GM18526 (cell line): Measurements from ENCODE around the gene MBL2.

Experiments
- POLR2A ChIP-seq: IDR thresholded peaks from 3 replicates; pipeline ENCODE4 v1.6.1; 2011; ENCODE audit not compliant: insufficient read length; ENCODE audit errors: extremely low read depth

The MBL2 gene

GRCh38 chr10:52755297-52756062, 17.1 kb downstream of the MBL2 start:
- TF ChIP-seq POLR2A: no peak

DNA sequence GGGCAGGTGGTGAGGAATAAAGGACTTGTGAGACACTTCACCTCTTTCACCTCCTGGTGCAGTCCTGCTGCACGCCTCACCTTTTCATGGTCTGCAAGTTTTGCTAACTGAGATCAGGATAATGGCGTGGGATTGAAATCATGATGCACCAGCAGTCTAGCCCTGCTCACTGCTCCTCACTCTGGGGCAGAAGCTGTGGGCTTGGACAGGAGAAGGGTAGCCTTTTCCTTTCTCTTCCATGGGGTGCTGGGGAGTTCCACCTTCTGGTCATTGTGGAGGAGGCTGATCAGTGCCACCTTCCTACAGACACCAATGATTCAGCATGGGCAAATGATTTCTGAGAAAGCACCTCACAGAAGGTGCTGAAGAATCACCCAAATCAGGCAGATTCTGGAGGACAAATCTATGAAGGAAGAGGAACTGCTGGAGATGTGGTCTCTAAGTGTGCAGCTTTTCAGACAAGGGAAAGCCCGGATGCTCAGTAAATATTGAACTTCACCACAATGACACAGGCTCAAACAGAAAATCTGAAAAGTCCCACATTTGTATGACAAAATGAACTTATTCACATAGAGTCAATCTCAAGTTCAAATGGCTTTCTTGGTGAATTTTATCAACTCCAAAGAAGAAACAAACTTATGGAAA, 19.7 kb downstream of the MBL2 start:
- TF ChIP-seq POLR2A: no peak

DNA sequence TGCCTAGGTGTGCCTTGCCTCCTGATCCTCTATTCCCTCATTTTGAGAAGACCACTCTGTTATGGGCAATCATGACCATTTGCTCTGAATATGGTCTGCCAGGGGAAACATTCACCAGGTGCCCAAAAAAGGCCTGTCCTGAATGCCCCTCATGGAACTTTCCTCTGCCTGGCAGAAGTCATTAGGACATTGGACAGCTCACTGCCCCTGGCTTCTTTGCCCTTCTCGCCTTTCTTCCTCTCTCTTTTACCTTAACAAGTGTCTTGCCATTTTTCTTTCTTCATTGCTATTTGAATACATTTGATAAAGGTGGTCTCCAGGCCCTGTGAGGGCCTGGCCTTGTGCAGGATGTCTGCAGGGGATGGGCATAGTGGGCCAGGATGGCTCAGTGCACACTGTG, 20.3 kb downstream of the MBL2 start:
- TF ChIP-seq POLR2A: no peak

GRCh38 chr10:52751337-52751736, 21.2 kb downstream of the MBL2 start:
- no peak for TF ChIP-seq POLR2A

GRCh38 chr10:52750629-52751028, 22.0 kb downstream of the MBL2 start:
- TF ChIP-seq POLR2A: no peak

GRCh38 chr10:52747694-52748093, 24.9 kb downstream of the MBL2 start:
- no peak for TF ChIP-seq POLR2A

DNA sequence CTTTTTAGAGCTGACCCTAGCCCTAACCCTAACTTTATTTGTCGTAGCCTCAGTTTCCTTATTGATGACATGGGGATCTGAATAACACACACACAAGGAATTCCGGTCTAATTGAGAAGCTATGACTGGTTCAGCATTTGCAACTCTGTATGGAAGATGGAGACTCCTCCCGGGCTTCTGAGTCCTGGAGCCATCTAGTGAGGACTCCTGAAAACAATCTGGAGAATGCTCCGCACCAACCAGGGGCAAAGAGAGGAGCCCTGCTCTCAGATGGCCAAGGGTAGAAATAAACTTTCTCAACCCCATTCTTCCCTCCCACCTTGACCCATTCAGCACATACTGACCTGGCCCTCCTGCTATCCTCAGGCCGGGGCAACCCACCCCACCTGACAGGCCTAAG, 26.4 kb downstream of the MBL2 start:
- no peak for TF ChIP-seq POLR2A

GRCh38 chr10:52744057-52744805, 28.4 kb downstream of the MBL2 start:
- TF ChIP-seq POLR2A: no peak

- no peak for TF ChIP-seq POLR2A
Observed at GRCh38 chr10:52742731-52743130, 29.9 kb downstream of the MBL2 start.

- no peak for TF ChIP-seq POLR2A
Observed at GRCh38 chr10:52741851-52742250, 30.7 kb downstream of the MBL2 start.

- TF ChIP-seq POLR2A: no peak
Observed at GRCh38 chr10:52740913-52741675, 31.5 kb downstream of the MBL2 start.

DNA sequence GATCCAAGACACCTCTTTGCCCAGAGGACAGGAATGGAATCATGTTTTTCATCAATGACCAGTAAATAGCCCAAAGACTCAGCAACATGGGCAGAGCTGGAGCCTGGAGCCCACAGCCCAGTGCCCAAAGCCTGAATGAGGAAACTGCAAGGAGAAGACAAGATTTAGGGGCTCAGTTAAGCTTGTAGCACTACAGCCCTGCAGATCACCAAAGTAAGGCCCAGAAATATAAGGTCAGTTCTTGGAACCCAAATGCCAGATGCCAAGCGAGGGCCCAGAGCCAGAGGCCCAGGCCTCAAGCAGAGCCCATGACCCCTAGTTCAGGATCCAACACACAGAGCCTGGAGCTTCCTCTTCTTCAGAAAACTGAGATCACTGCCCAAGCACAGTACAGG, 32.4 kb downstream of the MBL2 start:
- no peak for TF ChIP-seq POLR2A

DNA sequence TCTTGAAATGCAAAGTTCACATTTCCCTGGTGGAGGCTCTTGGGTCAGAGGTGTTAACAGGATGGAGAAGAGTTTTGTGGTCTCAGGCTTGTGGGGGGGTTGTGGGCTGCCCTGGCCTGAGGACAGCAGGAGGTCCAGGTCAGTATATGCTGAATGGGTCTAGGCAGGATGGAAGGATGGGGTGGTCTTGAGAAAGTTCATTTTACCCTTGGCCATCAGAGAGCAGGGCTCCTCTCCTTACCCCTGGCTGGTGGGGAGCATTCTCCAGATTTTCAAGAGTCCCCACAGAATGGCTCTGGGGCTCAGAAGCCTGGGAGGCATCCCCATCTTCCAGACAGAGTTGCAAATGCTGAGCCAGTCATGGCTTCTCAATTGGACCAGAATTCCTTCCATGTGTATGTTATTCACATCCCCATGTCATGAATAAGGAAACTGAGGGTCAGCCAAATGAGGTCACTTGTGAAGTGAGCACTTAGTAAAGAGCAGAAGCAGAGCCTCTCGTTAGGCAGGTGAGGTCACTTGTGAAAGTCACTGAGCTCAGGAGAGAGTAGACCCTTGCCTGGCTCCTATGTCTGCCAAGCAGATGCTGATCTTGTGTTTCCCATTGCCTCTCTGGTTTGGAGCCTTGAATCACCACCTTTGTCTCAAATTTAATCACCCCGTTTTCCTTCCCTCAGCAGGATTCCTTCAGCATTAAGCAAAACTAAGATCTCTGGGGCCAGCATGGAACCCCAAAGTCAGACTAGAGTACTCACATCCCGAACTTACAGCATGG, 33.0 kb downstream of the MBL2 start:
- no peak for TF ChIP-seq POLR2A

DNA sequence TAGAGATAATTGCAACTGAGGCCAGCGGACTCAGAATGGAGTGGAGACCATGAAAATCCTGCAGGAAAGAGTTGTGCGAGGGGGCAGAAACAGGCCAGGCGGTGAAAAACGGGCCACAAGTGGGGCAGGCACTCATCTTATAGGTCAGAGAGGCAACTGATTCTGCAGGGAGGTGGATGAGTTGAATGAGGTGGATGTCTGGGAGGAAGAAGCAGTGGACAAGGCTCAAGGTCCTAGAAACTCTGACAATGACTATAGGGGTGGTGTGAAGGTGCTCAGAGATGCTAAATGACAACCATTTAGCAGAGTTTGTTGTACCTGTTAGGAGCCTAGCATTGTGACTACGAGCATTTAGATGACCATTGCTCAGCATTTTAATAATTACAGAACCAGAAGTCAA, 33.6 kb downstream of the MBL2 start:
- TF ChIP-seq POLR2A: no peak
